HG03095 (cell line): Measurements from ENCODE around the gene AMER3.

ENCODE experiments used
- ATAC-seq: cut with Tn5 transposase; IDR thresholded peaks from one replicate; pipeline ENCODE4 v1.9.1; 2021; ENCODE audit warnings: moderate library complexity; ENCODE audit not compliant: unreplicated experiment

AMER3 gene

DNA sequence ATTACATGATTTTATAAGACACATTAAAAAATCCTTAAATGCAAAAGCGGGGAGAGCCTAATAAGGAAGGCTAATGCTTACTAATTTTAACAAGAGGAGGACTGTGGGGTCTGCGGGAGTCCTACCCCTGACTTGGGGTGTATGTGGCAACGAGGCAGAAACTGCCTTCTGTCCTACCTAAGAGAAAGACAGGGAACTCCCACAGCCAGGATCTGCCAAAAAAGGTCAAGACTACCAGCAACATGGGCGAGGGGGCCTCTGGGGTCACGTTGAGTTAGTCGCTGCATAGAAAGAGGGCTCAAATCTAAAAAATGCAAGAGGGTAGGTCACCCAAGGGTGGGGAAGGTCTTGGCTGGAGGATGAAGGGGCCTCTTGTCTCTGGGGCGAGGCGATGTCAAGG is 529 bp upstream of the AMER3 start:
- no peak for ATAC-seq

DNA sequence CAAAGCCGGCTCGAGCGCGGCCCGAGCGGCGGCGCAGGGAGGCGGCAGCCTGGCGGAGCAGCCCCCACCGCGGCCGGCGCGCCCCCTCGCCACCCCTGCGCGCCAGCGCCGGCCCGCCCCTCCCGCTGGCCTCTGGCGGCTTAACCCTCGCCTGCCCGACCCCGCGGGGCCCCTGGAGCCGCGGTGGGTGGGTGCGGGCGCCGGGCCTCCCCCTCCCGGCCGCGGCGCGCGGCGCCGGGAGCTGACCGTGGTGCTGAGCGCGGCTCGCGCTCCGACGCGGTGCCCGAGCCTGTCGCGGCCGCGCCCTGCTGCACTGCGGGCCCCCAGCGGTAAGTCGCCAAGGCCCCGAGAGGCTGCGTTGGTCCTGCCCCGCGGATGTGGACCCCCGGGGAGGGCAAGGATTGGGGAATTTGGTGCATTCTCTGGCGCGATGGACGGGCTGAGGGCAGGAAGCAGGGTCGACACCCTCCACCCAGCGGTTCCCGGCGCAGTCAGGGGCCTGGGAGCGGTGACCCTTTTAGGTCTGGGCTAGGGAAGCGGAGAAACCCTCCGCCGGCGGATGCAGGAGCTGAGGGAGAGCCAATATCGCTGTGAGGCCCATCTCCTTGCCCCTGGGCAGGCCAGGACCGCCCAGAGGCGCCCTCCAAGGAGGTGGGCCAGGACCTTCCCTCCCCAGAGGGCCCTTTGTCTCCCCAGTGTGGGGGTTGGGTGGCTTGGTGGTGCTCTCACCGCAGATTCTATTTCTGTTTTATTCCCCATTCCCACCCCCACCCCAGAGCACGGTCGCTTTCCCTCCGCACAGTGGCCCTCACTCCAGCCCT is 923 bp downstream of the AMER3 start:
- ATAC-seq, result no peak

DNA sequence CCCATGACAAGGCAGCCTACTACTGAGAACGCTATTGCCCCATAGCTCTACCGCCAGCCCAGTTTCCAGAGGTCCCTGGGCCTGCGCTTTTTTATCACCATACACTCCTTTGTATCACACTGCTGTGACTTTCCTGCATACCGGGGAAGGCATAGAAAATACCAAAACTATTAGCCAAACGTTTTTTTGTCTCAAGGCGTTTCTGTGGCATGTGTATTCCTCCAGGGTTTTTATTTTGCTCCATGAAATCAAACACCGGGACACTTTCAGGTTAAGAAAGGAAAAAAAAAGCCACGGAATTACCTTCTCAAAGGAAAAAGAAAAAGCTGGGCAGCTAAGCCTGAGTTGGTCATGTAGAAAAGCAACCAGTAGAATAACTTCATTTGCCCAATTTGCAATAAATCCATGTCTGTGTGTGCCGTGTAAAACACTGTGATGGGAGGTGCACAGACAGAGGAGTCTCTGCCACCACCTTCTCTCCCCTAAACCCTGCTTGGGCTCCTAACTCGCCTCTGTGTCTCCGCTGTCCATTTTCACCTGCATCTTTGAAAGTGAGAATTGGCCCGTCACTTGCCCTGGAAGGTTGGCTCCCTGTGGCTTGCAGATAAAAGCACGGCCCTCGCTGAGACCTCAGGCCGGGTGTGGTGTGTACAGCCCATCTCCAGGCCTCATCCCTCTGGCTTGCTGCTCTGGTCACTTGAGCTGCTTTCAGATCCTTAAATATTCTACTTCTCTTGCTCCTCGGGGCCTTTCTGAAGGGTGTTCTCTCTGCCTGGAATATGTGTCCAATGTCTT is 1.7 kb downstream of the AMER3 start:
- no peak for ATAC-seq

DNA sequence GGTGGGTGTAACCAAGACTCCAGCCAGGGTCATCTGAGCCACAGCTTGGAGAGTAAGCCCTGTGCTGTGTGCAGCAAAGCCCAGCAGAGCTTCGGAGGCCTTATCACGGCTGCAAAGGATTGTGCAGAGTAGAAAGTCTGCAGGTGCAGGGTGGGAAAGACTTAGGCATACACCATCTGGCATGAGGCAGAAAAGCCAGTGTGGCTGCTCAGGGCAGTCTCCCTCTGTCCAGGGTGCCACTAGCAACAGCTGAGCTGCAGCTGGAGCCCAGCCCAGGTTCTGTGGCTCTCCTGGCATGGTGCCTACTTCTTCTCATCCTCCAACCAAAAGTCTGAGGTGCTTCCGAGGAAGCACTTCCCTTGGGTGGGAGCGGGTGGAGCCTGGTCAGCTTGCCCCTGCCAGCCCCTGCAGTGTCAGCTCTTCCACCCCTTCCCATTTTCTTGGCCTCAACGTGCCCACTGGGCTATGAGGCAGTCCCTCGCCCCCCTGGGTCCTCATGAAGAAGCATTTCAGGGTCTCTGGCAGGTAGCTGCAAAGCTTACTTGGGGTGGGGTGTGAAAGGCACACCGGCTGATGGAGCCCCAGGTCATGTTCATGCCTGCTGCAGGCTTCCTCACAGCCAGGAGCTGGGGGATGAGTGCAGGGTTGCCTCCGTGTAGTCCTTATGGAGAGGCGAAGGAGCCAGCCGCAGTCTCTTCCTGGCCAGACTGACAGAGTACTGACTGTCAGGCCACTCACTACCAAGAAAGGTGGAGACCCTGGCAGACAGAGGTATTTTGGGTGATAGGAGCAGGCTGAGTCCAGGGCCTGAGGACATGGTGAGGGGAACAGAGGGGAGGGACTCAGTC is 4.8 kb downstream of the AMER3 start:
- ATAC-seq, result no peak

DNA sequence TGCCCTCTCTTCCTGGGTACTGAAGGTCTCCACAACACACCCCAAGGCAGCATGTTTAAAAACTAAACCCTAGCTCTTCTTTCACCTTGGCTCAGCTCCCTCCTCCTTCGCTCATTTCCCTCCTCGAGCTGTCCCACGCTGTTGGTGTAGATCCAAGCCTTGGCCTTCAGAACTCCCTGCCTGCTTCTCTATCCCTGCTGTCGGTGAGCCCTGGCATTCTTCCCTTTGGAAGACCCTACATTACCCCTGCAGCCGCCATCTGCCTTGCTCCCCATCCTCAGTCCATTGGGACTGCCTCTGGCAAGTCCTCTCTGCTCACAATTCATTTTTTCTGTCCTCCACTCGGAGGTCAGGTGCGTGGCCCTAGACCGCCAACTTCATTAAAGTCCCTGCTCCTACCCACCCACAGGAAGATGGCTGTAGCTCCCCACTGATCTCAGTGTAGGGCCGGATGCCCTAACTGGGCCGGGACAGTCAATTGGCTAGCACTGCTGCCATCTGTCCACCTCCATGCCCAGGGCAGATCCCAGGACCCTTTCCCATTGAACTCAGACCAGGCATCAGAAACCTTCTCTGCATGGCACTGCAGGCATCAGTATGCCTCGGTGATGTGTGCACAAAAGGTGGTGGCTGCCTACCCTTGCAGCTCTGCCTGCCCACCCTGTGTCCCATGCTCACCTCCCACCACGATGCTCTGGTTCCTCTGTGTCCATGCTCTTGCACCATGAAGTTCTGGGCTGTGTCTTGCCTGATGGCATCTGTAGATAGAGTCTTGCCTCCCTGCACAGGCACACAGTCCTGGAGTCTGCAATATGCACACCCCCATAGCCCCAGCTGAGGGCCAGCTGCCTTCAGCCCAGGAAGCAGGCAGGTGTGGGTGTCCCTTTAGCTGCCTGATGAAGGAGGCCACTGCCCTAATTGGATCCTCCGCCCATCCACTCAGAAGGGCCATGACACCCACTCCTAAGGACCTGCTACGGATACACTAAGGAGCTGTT is 5.7 kb downstream of the AMER3 start:
- ATAC-seq, result no peak

DNA sequence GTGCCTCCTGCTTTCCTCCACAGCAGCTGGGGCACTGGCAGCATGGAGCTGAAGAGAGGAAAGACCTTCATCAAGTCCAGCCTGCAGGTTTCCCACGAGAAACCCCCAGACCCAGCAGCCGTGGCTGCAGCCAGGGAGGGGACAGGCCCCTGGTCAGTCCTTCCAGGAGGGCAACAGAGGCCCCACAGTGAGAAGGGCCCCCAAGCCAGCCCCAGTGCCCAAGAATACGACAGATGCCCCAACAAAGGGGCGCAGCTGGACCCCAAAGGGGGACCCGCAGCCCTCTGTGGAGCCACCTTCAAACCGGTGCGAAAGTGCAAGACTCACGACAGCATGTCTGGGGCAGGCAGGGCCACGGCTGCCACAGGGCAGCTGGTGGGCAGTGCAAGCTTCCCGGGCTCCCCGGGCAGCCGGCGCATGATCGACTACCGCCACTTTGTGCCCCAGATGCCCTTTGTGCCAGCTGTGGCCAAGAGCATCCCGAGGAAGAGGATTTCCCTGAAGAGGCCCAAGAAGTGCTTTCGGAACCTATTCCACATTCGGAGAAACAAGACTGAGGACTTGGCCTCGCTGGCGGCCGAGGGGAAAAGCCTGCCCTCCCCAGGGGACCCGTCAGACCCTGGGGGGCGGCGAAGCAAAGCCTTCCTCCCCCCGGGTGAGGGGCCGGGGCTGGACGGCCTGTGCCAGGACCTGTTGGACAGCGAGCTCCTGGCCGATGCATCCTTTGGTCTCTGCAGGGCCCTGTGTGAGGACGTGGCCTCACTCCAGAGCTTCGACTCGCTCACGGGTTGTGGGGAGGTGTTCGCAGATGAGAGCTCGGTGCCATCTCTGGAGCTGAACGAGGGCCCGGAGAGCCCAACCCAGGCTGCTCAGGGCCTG is 6.9 kb downstream of the AMER3 start:
- ATAC-seq, result no peak

DNA sequence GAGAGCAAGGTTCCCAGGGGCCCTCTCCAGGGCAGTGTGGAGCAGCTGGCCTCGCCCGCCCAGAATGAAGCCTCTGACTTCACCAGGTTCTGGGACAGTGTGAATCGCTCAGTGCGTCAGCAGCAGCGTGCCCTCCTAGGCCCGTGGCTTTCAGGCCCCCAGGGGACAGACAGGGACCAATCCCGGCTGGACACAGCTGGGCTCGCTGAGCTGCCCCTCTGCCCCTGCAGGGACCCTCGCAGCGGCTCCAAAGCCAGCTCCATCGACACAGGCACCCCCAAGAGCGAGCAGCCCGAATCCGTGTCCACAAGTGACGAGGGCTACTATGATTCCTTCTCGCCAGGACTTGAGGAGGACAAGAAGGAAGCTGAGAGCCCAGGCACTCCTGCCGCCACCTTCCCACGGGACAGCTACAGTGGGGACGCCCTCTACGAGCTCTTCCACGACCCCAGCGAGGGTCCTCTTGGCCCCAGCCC is 7.6 kb downstream of the AMER3 start:
- ATAC-seq, result no peak

DNA sequence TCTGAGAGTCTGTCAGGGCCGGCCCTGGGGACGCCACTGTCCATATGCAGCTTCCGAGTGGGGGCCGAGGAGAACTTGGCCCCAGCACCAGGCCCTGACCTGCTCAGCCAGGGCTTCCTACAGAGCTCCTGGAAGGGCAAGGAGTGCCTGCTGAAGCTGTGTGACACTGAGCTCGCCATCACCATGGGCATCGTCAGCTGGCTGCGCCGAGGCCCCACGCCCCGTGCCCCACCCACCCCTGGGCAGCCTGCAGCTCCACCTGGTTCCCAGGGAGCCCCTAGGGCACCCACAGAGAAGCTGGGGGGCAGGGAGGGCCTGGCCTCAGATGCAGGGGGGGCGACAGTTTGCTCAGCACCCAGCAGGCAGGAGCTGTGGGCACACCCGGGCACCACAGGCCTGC is 8.1 kb downstream of the AMER3 start:
- no peak for ATAC-seq

DNA sequence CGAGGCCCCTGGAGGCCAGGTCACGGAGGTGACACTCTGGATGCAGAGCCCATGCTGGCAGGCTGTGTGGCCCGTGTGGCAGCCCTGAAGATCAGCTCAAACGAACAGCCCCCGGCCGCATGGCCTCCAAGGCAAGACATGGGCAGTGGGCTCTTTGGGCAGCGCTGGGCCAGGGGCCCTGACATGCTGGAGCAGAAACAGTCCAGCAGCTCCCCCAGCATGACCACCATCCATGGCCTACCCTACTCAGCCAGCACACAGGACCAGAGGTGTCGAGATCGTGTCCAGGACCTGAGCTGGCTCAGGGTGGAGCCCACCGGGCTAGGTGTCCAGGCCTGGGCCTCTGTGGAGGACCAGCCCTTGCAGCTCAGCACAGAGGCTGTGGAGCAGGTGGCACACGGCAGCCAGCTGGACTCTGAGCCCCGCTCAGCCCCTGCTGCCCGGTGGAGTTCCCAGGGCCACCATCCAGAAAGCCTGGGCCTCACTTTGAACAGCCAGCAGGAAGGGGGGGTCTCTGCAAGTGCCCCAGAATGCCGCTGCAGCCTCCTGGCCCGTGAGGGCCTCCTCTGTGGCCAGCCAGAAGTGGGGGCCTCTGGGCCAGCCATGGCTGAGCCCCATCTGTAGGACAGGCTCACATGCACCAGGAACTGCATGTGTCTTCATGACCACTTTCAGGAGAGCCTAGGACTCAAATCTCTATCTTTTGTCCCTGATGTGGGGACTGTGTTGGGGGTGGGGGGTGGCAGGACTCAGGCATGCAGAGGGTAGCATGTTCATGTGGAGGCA is 8.9 kb downstream of the AMER3 start:
- no peak for ATAC-seq

DNA sequence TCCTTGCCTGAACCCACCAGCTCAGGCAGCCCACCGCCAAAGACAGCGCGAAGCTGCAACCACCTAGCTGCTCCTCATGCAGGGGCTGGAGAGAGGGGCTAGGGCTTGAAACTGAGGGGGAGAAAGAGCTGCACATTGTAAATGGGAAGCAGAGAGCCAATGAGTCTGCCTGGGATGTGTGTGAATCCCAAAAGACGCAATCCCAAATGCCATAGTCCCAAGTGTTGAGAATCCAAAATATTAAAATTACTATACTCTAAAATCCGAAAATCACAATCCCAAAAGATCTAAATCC is 9.4 kb downstream of the AMER3 start:
- ATAC-seq, result no peak

DNA sequence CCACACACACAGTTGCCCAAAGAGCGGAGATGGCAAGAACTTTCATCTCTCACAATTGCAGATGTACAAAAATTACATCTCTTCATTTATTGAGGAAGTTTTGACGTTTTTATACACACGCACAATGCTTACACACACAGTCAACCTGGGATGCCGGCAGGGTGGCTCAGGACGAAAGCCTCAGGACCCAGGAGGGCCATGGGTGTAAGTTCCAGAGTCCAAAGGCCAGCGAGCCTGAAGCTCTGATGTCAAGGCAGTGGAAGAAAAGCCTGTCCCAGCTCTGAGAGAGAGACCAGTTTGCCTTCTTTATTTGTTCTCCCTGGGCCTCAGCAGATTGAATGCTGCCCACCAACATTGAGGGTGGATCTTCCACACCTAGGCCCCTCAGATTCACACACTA is 10.1 kb downstream of the AMER3 start:
- no peak for ATAC-seq

DNA sequence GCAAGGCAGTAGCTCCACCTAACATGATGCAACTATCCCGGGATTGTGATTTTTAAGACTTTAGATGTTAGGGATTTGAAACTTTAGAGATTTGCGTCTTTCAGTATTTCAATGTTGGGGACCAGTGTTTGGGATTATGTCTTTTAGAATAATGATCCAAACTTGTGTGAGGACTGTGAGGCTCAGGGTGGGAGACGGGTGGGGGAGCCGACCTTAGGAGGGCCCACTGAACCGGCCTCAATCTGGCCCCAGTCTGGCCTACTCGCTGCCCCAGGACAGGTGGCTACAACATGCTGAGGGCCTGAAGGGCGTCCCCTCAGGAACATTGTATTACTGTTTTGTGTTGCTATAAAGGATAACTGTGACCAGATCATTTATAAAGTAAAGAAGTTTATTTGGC is 10.7 kb downstream of the AMER3 start:
- no peak for ATAC-seq

DNA sequence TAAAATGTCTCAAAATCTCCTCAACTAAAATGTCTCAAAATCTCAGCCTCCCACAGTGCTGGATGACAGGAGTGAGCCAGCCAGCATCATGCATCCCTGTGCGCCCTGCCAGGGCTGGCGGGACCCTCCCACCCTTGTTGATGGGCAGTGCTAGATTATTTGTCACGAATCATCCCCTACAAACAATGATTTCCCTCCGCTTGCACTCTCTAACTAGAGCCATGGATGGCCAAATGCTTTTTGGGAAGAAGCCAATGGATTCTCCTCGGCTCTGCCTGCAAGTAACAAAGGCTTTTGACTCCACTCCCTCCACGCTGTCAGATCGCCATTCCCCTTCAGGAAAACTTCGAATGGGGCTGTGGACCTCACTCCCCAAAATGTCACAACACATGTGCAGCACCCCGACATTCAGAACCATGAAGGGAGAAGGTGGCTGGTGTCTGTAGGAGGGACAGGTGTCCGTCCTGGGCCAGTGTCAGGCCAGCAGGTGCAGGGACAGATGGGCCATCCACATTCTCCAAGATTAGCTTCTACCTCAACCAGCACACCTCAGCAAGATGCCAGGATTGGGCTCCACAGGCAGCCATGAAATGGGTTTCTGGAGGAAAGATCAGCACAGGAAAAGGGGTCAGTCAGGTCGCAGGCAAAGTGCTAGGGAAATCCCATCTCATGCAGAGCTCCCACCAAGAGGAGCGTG is 11.5 kb downstream of the AMER3 start:
- no peak for ATAC-seq

DNA sequence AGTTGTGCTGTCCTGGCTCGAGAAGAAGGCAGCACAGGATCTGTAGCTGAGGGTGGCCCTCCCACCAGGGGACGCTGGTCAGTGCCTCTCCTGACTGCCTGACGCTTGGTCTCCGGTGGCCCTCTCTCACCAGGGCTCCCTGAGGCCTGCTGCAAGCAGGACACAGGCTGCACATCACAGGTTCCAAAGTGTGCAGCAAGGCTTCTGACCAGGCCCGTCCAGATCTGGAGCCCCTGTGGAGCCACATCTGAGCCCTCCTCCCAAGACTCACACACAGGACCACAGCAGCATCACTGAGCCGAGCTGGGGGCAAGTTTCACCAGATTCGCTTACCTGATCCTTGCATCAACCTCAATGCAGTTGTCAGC is 12.1 kb downstream of the AMER3 start:
- no peak for ATAC-seq

DNA sequence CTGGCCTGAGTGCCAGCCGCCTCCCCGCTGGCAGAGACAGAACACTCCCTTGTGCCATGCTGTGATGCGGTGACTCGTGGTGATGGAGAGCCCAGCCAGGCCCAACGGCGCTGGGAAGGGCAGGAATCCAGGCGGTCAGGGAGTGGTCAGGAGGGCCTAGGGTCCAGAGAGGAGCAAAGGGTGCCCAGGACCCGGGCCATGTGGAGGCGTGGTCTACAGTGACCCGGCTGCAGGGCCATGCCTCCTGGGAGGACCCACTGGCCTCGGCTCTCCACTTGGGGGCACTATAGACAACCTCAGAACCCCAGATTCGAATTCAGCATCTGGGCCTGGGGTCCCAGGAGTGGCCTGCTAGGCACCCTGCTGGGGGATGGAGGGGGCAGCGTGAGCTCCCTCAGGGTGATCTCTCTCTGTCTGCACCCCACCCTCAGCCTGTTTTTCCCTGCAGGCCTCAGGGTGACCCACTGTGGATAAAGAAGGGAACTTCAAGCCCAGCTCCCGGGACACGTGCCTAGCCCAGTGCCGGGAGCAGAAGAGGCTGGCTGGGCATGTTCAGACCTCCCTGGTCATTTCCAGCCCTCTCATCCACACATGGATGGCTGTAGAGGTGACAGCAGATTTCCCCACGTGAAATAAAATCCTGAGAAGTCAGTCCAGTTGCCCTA is 13.0 kb downstream of the AMER3 start:
- no peak for ATAC-seq

DNA sequence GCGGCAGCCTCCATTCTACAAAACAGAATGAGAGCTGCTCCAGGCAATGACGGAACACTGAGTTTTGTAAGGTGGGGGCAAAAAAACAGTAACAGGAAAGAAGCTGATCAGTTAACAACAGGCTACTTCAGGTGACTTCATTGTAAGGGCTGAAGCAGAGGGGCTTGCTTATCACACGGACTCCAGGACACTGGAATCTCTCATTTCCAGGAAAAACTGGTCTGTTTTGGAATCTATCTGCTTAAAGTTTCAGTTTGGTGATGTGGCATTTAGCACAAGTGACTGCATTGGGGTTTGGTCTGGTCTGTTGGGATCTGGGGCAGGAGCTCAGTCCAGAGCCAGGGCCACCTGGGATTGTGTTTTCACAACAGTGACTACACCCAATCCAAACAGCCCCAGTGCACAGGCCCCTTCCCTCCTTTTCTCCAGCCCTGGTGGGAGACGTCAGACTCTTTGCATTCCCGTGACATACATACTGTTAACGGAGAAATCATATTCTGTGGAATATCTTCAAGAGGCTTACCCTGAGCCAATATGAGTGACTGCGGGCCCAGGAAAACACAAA is 14.1 kb downstream of the AMER3 start:
- ATAC-seq, result no peak

DNA sequence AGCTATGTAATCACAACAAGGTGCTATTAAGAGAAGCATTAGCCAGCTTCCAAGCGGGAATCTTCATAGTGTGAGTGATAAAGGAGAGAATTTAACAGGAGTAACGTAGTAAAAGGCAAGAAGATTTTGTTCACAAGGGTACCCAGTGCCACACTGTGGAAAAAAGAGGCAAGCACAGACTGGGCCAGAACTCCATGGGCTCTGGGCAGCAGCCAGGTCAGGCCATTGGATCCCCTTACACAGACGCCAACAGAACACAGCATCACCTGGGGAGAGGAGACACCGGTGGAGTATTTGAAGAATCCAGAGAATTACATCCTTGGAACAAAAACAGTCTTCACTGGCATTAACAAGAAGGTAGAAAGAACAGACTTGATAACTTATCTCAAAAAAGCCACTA is 21.2 kb downstream of the AMER3 start:
- ATAC-seq, result no peak
